Hepatocyte (in vitro differentiated cells): ENCODE data around the gene LENG8.

Experiments used
- EZH2phosphoT487 ChIP-seq: fragments of 200-600 bp; sonication (generic); IDR thresholded peaks from one replicate; pipeline ENCODE4 v1.6.1; 2018; ENCODE audit warnings: antibody characterized with exemption, mild to moderate bottlenecking, low read depth, moderate library complexity; ENCODE audit not compliant: unreplicated experiment, severe bottlenecking
- TF ChIP-seq, protein P1 (sequence below): fragments of 200-600 bp; sonication (generic); IDR thresholded peaks from 2 replicates; pipeline ENCODE4 v1.5.1; 2016; ENCODE audit warnings: antibody characterized with exemption, mild to moderate bottlenecking; ENCODE audit not compliant: poor library complexity

DNA sequence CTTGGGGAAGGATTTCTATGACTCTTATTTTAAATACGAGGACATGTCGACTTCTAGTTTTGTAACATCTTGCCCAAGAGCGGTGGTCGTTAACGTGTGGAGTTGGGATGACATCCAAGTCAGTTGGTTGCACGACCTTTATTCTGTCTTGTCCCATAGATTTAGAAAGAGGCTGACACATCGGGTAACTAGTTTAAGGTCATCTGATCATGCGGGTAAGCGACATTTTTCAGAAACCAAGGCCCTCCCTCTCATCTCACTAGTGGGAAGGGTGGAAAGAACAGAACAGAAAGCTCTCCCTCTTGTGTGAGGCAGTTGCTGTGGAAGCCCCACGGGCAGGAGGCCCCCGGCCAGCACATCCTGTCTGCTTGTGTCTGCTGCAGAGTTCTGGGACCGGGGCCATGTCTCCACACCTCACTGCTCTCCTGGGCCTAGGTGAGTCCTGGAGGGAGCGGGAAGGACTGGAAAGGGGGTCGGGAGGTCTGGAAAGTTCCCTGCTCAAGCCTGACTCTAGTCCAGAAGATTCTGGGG lies 53.6 kb downstream of the LENG8 start, which contains the start of gene LAIR2:
- TF ChIP-seq, protein P1, sequence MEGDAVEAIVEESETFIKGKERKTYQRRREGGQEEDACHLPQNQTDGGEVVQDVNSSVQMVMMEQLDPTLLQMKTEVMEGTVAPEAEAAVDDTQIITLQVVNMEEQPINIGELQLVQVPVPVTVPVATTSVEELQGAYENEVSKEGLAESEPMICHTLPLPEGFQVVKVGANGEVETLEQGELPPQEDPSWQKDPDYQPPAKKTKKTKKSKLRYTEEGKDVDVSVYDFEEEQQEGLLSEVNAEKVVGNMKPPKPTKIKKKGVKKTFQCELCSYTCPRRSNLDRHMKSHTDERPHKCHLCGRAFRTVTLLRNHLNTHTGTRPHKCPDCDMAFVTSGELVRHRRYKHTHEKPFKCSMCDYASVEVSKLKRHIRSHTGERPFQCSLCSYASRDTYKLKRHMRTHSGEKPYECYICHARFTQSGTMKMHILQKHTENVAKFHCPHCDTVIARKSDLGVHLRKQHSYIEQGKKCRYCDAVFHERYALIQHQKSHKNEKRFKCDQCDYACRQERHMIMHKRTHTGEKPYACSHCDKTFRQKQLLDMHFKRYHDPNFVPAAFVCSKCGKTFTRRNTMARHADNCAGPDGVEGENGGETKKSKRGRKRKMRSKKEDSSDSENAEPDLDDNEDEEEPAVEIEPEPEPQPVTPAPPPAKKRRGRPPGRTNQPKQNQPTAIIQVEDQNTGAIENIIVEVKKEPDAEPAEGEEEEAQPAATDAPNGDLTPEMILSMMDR, result no peak
- no peak for TF ChIP-seq EZH2phosphoT487
